LNCAP (cell line): ENCODE data around the gene UGT2B15.

Experiments used
- TF ChIP-seq, protein P1 (sequence below): fragments of 450-650 bp; IDR thresholded peaks from 2 replicates; pipeline ENCODE4 v1.5.1; 2017; ENCODE audit warnings: mild to moderate bottlenecking

UGT2B15 gene

DNA sequence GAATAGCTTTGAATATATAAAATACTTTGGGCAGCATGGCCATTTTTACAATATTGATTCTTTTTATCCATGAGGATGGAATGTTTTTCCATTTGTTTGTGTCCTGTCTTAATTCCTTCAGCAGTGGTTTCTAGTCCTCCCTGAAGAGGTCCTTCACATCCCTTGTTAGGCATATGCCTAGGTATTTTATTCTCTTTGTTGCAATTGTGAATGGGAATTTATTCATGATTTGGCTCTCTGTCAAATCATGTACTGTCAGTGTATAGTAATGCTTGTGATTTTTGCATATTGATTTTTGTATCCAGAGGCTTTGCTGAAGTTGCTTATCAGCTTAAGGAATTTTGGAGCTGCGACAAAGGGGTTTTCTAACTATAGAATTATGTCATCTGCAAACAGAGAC is 18.5 kb downstream of the UGT2B15 start:
- TF ChIP-seq, protein P1, sequence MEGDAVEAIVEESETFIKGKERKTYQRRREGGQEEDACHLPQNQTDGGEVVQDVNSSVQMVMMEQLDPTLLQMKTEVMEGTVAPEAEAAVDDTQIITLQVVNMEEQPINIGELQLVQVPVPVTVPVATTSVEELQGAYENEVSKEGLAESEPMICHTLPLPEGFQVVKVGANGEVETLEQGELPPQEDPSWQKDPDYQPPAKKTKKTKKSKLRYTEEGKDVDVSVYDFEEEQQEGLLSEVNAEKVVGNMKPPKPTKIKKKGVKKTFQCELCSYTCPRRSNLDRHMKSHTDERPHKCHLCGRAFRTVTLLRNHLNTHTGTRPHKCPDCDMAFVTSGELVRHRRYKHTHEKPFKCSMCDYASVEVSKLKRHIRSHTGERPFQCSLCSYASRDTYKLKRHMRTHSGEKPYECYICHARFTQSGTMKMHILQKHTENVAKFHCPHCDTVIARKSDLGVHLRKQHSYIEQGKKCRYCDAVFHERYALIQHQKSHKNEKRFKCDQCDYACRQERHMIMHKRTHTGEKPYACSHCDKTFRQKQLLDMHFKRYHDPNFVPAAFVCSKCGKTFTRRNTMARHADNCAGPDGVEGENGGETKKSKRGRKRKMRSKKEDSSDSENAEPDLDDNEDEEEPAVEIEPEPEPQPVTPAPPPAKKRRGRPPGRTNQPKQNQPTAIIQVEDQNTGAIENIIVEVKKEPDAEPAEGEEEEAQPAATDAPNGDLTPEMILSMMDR, result no peak

DNA sequence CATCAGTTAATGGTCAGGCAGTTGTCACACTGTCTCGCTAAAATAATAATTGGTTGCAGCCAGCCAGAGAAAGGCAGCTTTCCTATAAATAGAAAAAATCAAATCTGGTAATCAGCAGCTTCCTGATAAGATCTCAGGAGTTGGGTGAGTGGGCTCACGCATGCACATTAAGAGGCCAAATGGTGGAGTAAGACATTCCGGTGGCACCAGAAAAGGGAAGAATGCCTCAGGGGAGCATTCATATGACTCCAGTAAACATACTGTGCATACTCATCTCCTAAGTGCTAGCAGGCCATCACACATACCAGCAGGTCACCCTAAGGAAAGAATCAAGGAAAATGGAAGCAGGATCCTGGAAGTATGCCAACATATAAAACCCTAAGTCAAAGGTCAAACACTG is 40.1 kb downstream of the UGT2B15 start:
- TF ChIP-seq, protein P1, result no peak

DNA sequence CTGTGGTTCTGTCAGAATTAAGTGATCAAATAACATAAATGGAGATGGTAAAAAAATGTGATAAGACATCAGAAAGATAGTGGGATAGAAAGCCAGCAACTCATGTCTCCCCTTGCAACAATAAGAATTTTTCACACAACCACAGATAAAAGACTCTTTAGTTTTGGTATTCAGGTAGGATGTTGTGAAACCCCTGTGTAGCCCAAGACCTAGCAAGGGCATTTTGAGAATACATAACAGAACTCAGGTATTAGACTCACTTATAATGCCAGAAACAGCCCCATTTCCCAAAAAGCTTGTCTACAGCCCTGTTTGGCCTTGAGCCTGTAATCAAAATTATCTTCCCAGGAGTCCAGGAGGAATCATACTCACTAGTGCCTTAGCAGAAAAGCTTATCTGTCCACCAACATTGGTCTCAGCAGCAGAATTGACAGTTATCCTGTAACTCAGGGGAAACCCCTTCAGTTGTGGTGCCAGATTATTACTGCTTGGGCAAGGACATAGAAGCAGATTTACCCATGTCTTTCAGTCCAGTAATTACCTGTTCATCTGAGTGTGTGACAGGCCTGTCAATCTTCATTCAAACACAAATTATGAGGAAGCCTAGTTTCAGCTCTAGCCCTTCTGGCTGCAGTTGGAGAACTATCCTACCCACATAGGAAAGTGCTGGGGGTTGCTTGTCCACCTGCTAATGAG is 53.3 kb downstream of the UGT2B15 start:
- TF ChIP-seq, protein P1, result no peak

DNA sequence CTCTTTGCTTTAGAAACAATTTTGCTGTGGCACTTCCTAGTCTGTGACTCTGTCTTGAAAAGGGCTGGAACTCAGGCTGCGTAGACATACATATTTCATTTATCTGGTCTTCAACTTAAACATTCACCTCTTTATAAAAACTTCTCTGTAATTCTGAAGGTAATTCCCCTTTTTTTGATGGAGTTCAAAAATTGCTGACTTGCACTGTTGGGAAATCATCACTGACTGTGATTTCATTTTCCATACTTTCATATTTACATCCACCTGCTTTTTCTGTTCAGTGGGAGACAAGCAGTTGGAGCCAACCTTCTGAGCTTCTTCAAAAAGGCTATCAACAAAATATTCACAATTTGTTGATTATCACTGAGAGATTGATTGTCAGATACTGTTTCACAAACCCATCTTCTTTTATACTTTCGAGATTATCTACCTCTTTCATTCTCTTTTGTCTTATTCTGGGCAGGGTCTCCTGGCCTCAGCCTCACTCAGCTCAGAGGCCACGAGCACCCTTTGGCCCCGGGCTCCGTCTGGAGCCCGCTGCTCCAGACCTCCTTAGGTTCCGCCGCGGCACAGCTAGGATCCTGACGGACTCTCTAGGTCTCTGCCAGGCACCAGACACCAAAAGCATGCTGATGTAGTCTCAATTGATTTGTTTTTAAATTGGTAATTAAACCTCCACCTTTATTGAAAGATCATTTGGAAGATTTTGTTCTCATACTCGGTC is 54.6 kb downstream of the UGT2B15 start:
- TF ChIP-seq, protein P1, result no peak

DNA sequence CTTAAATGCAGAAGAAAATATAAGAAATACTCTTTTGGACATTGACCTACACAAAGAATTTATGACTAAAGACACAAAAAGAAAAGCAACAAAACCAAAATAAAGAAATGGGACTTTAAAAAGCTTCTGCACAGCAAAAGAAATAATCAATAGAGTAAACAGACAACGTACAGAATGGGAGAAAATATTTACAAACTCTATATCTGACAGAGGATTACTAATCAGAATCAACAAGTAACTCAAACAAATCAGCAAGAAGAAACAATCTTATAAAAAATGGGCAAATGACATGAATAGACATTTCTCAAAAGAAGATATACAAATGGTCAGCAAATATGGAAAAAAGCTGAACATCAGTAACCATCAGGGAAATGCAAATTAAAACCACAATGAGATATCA is 56.7 kb downstream of the UGT2B15 start:
- TF ChIP-seq, protein P1, result no peak

DNA sequence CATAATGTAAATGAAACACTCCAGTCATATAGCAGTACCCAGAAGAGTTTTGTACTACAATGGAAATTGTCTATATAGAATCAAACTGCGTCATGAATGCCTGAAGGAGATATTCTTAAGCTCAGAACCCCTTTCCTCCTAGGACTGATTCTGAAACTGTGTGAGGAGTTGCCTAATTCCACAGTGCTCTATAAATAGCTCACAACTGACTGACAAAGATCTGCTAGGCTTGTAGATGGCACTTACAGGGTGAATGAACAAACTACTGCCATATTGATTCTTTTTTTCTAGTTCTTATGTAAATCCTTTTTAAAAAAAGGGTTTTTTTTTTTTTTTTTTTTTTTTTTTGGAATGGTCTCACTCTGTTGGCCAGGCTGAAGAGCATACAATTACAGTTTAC is 64.2 kb downstream of the UGT2B15 start:
- TF ChIP-seq, protein P1, result no peak

DNA sequence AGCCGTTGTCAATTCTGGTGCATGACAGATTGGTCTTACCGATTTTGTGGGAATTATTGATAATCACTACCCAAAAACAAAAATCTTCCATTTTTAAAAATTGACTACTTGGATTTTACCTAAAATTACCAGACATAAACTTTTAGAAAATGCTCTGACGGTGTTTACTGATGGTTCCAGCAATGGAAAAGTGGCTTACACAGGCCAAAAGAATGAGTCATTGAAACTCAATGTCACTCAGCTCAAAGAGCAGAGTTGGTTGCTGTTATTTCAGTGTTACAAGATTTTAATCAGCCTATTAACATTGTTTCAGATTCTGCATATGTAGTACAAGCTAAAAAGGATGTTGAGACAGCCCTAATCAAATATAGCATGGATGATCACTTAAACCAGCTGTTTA is 71.3 kb downstream of the UGT2B15 start:
- TF ChIP-seq, protein P1, result no peak
